Esophagus muscularis mucosa (tissue), 4 donors: ENCODE measurements around the gene PIGC. TPM values are rescaled to one million over a fixed set of nuclear protein-coding genes. Genes with fewer than 3 reads are reported as not detected.

Experiments used
- DNase-seq: peaks from one replicate; pipeline ENCODE4 v3.0.0-alpha.2; 2017; ENCODE audit errors: extremely low spot score
- H3K27ac ChIP-seq, 4 donors: fragments of 200-600 bp; sonication (generic); replicated peaks in 1 of 4; 1 replicate in 3 of 4; 2 replicates in 1 of 4; pipeline ENCODE4 v1.5.1; 2016 to 2019; ENCODE audit warnings: mild to moderate bottlenecking in 1 of 4
- H3K27me3 ChIP-seq, 4 donors: fragments of 200-600 bp; sonication (generic); one replicate each; pipeline versions ENCODE4 v1.5.1 to v1.6.0; 2016 to 2019
- H3K36me3 ChIP-seq, 4 donors: fragments of 200-600 bp; sonication (generic); one replicate each; pipeline ENCODE4 v1.5.1; 2016 to 2019
- H3K4me1 ChIP-seq, 4 donors: fragments of 200-600 bp; sonication (generic); one replicate each; pipeline ENCODE4 v1.5.1; 2016 to 2019
- H3K4me3 ChIP-seq, 4 donors: fragments of 200-600 bp; sonication (generic); 1 replicate in 2 of 4; 2 replicates in 2 of 4; pipeline ENCODE4 v1.5.1; 2016 to 2019; ENCODE audit warnings: mild to moderate bottlenecking in 4 of 4, moderate library complexity in 1 of 4
- H3K9me3 ChIP-seq, 4 donors: fragments of 200-600 bp; sonication (generic); 1 replicate in 3 of 4; 2 replicates in 1 of 4; pipeline ENCODE4 v1.5.1; 2016 to 2019
- CTCF ChIP-seq, 3 experiments: fragments of 200-600 bp in 2 of 3; fragments of 450-650 bp in 1 of 3; sonication (generic) in 2 of 3; IDR thresholded peaks; one replicate each; pipeline ENCODE4 v1.5.1; 2017 to 2019; ENCODE audit warnings: antibody characterized with exemption in 3 of 3, mild to moderate bottlenecking in 2 of 3, moderate library complexity in 1 of 3
- EP300 ChIP-seq: sonication (generic); formaldehyde crosslinking; IDR thresholded peaks from one replicate; pipeline ENCODE4 v1.6.1; 2017; ENCODE audit warnings: antibody characterized with exemption
- POLR2A ChIP-seq: fragments of 450-650 bp; IDR thresholded peaks from one replicate; pipeline ENCODE4 v1.6.1; 2017; ENCODE audit warnings: antibody characterized with exemption, moderate library complexity, mild to moderate bottlenecking, low read depth
- POLR2AphosphoS5 ChIP-seq, 2 donors: sonication (generic); formaldehyde crosslinking; IDR thresholded peaks; one replicate each; pipeline ENCODE4 v1.6.1; 2017; ENCODE audit warnings: antibody characterized with exemption in 2 of 2
- WGBS: methylation state at CpG from one replicate; pipeline ENCODE4 v1.1.5; 2018; 5-methylcytosine and 5-hydroxymethylcytosine counted together
- intact Hi-C: fragments of 100-400 bp; cut with DNase I; formaldehyde crosslinking; loops from one replicate; pipeline ENCODE4 v1.15.1; 2023
- total RNA-seq, 4 donors: library from RNA; depleted of rRNA; stranded (reverse); fragments of >200 nt; gene quantifications; one replicate each; pipeline versions ENCODE4 v1.1.0 to v1.2.1, GENCODE V29; 2016

Gene PIGC
- total RNA-seq, 4 donors from 2014 or later: 18.9 to 25.7 (median 20.9) TPM

- no peaks in the 10 kb centered on the region for H3K27me3 ChIP-seq
- no peak overlapping the region for H3K4me3 ChIP-seq
- 79% methylated on average over 4 of the region's 4 CpGs for WGBS
- no peaks in the 10 kb centered on the region for H3K4me1 ChIP-seq
- intact Hi-C loops: no loop called here
- no peak overlapping the region for H3K27ac ChIP-seq
- H3K36me3 ChIP-seq: no peaks in the 10 kb centered on the region
- no peaks in the 10 kb centered on the region for H3K9me3 ChIP-seq
- no peak for TF ChIP-seq EP300
- TF ChIP-seq CTCF (IDR thresholded peaks at IDR 0.05): no peak
- no peak for TF ChIP-seq POLR2AphosphoS5 (IDR thresholded peaks at IDR 0.05)
- no peak for TF ChIP-seq POLR2A
- DNase-seq: no peak
These were observed 43.7 kb upstream of the PIGC start for GRCh38 chr1:172487550-172487949.

GRCh38 chr1:172486805-172487454, 43.1 kb upstream of the PIGC start:
- no peak overlapping the region for H3K27ac ChIP-seq
- no peaks in the 10 kb centered on the region for H3K27me3 ChIP-seq
- no peak for DNase-seq
- TF ChIP-seq CTCF (IDR thresholded peaks at IDR 0.05): no peak
- TF ChIP-seq POLR2A: no peak
- TF ChIP-seq EP300: no peak
- no peak for TF ChIP-seq POLR2AphosphoS5 (IDR thresholded peaks at IDR 0.05)
- H3K4me1 ChIP-seq: no peaks in the 10 kb centered on the region
- intact Hi-C loops: no loop called here
- H3K9me3 ChIP-seq: no peaks in the 10 kb centered on the region
- no peaks in the 10 kb centered on the region for H3K36me3 ChIP-seq
- whole genome bisulfite sequencing: 62% methylated on average over 3 of the region's 3 CpGs
- H3K4me3 ChIP-seq: no peak overlapping the region

- H3K27me3 ChIP-seq: no peaks in the 10 kb centered on the region
- no peak for DNase-seq
- H3K27ac ChIP-seq: no peak overlapping the region
- WGBS: 74% methylated on average over 5 of the region's 5 CpGs
- no peaks in the 10 kb centered on the region for H3K9me3 ChIP-seq
- H3K36me3 ChIP-seq: no peaks in the 10 kb centered on the region
- no peak overlapping the region for H3K4me3 ChIP-seq
- TF ChIP-seq POLR2AphosphoS5 (IDR thresholded peaks at IDR 0.05): no peak
- TF ChIP-seq POLR2A: no peak
- TF ChIP-seq CTCF (IDR thresholded peaks at IDR 0.05): no peak
- no peak for TF ChIP-seq EP300
- intact Hi-C loops: no loop called here
- H3K4me1 ChIP-seq: peaks cover 0 to under 1% (median 0%) of the 10 kb centered on the region in 4 donors
These were observed 41.8 kb upstream of the PIGC start for GRCh38 chr1:172485626-172486025.

GRCh38 chr1:172484252-172484651, 40.4 kb upstream of the PIGC start:
- no peak overlapping the region for H3K4me3 ChIP-seq
- no peaks in the 10 kb centered on the region for H3K27me3 ChIP-seq
- H3K36me3 ChIP-seq: no peaks in the 10 kb centered on the region
- peaks cover 0 to 11% (median 8%) of the 10 kb centered on the region in 4 donors for H3K4me1 ChIP-seq
- no peak for DNase-seq
- H3K27ac ChIP-seq: no peak overlapping the region
- H3K9me3 ChIP-seq: no peaks in the 10 kb centered on the region
- no peak for TF ChIP-seq POLR2AphosphoS5 (IDR thresholded peaks at IDR 0.05)
- TF ChIP-seq CTCF (IDR thresholded peaks at IDR 0.05): no peak
- TF ChIP-seq POLR2A: no peak
- no peak for TF ChIP-seq EP300
- intact Hi-C loops: no loop called here

GRCh38 chr1:172483448-172483847, 39.6 kb upstream of the PIGC start:
- H3K4me3 ChIP-seq: no peak overlapping the region
- no peak overlapping the region for H3K27ac ChIP-seq
- no peaks in the 10 kb centered on the region for H3K27me3 ChIP-seq
- TF ChIP-seq CTCF (IDR thresholded peaks at IDR 0.05) (no peak), POLR2A (no peak)
- no peaks in the 10 kb centered on the region for H3K9me3 ChIP-seq
- DNase-seq: no peak
- intact Hi-C loops: no loop called here
- peaks cover 0 to 11% (median 8%) of the 10 kb centered on the region in 4 donors for H3K4me1 ChIP-seq
- no peaks in the 10 kb centered on the region for H3K36me3 ChIP-seq
